NCI-H2171 treated with DMSO at 0.1 percent for 48 hours (cell line): ENCODE data around the gene G6PC2.
A peak's percentile ranks its signal among the peaks of the same experiment; 100 is the strongest.
"Not testable (repeated sequence)": the region's sequence is repeated elsewhere in the genome, so short reads cannot be mapped to it uniquely, and the experiment has no call there.

Source experiments
- DNase-seq: peaks from one replicate; lab custom pipeline; 2025; lab: John Stamatoyannopoulos, UW

The G6PC2 gene

GRCh38 chr2:168904358-168904757 lies 3.3 kb downstream of the G6PC2 start:
- no peak for DNase-seq

- DNase-seq, result no peak
These were observed 7.0 kb downstream of the G6PC2 start for GRCh38 chr2:168907940-168908662.

- peak; percentile 95 for DNase-seq
These were observed 9.2 kb downstream of the G6PC2 start for GRCh38 chr2:168910330-168910729.

GRCh38 chr2:168912466-168912865 lies 11.4 kb downstream of the G6PC2 start:
- DNase-seq, result peak; percentile 72

- peak; percentile 91 for DNase-seq
These were observed 11.8 kb downstream of the G6PC2 start for GRCh38 chr2:168912901-168913369.

- DNase-seq, result peak; percentile 40
These were observed 12.4 kb downstream of the G6PC2 start for GRCh38 chr2:168913495-168913894.

- DNase-seq, result peak; percentile 93
These were observed 14.6 kb downstream of the G6PC2 start for GRCh38 chr2:168915441-168916330.

GRCh38 chr2:168916331-168916675 lies 15.2 kb downstream of the G6PC2 start:
- no peak for DNase-seq

- peak; percentile 56 for DNase-seq
These were observed 19.5 kb downstream of the G6PC2 start for GRCh38 chr2:168920504-168921157.

- no peak for DNase-seq
These were observed 25.7 kb downstream of the G6PC2 start for GRCh38 chr2:168926621-168927386.

- DNase-seq, result no peak
These were observed 27.2 kb downstream of the G6PC2 start for GRCh38 chr2:168928113-168928831.

GRCh38 chr2:168929031-168929430 lies 27.9 kb downstream of the G6PC2 start:
- no peak for DNase-seq

GRCh38 chr2:168930242-168930641 lies 29.2 kb downstream of the G6PC2 start:
- no peak for DNase-seq

GRCh38 chr2:168932174-168932573 lies 31.1 kb downstream of the G6PC2 start:
- not testable (repeated sequence) for DNase-seq

GRCh38 chr2:168934826-168935225 lies 33.7 kb downstream of the G6PC2 start:
- DNase-seq, result no peak

GRCh38 chr2:168935810-168936581 lies 34.9 kb downstream of the G6PC2 start:
- DNase-seq, result no peak

GRCh38 chr2:168939061-168939460 lies 38.0 kb downstream of the G6PC2 start:
- DNase-seq, result no peak

GRCh38 chr2:168939918-168940317 lies 38.8 kb downstream of the G6PC2 start:
- no peak for DNase-seq

GRCh38 chr2:168941297-168941696 lies 40.2 kb downstream of the G6PC2 start:
- DNase-seq, result no peak

- no peak for DNase-seq
These were observed 43.0 kb downstream of the G6PC2 start for GRCh38 chr2:168944065-168944464.
